CD14-positive monocyte (primary cell): ENCODE measurements around the gene CTNNA3. TPM values are rescaled to one million over a fixed set of nuclear protein-coding genes. Genes with fewer than 3 reads are reported as not detected.

Source experiments
- DNase-seq, 3 donors: peaks; one replicate each; pipeline ENCODE4 v3.0.0-alpha.2; 2011 to 2022
- H2AFZ ChIP-seq: 2 replicates; pipeline ENCODE4 v1.6.0; 2012; ENCODE audit warnings: mild to moderate bottlenecking, low read depth, low read length, inconsistent platforms; ENCODE audit not compliant: insufficient read depth, poor library complexity, severe bottlenecking
- H3K27ac ChIP-seq, 2 donors: 1 replicate in 1 of 2; 2 replicates in 1 of 2; pipeline ENCODE4 v1.5.1; 2012 to 2013; ENCODE audit warnings: low read length in 2 of 2, control low read depth in 1 of 2, inconsistent platforms in 1 of 2, low read depth in 1 of 2, mild to moderate bottlenecking in 1 of 2
- H3K27me3 ChIP-seq, 2 donors: one replicate each; pipeline versions ENCODE4 v1.6.0 to v1.6.1; 2011 to 2013; ENCODE audit warnings: low read length in 2 of 2; ENCODE audit not compliant: control insufficient read depth in 2 of 2, insufficient read depth in 2 of 2
- H3K36me3 ChIP-seq, 2 donors: replicated peaks in 1 of 2; 1 replicate in 1 of 2; 2 replicates in 1 of 2; pipeline versions ENCODE4 v1.5.1 to v1.6.1; 2012 to 2013; ENCODE audit warnings: low read length in 2 of 2, control low read depth in 1 of 2, inconsistent platforms in 1 of 2, mild to moderate bottlenecking in 1 of 2; ENCODE audit not compliant: insufficient read depth in 2 of 2, control insufficient read depth in 1 of 2
- H3K4me1 ChIP-seq, 2 donors: 1 replicate in 1 of 2; 2 replicates in 1 of 2; pipeline versions ENCODE4 v1.5.1 to v1.6.1; 2012 to 2013; ENCODE audit warnings: low read length in 2 of 2, control low read depth in 1 of 2, inconsistent platforms in 1 of 2, mild to moderate bottlenecking in 1 of 2, moderate library complexity in 1 of 2; ENCODE audit not compliant: insufficient read depth in 2 of 2, control insufficient read depth in 1 of 2
- H3K4me2 ChIP-seq: replicated peaks from 2 replicates; pipeline ENCODE3; 2012; ENCODE audit warnings: low read length, moderate library complexity, mild to moderate bottlenecking; ENCODE audit not compliant: poor library complexity, severe bottlenecking; ENCODE audit errors: extremely low read depth
- H3K4me3 ChIP-seq, 3 experiments: fragments of 200-600 bp in 1 of 3; sonication (generic) in 1 of 3; replicated peaks in 1 of 3; 1 replicate in 2 of 3; 2 replicates in 1 of 3; pipeline ENCODE4 v1.5.1; 2011 to 2013; ENCODE audit warnings: low read length in 3 of 3, mild to moderate bottlenecking in 3 of 3, control low read depth in 2 of 3, low read depth in 2 of 3, inconsistent platforms in 1 of 3, moderate library complexity in 1 of 3
- H3K79me2 ChIP-seq: 2 replicates; pipeline ENCODE4 v1.6.0; 2012; ENCODE audit warnings: mild to moderate bottlenecking, control low read depth, inconsistent platforms, low read length, moderate library complexity; ENCODE audit not compliant: insufficient read depth
- H3K9ac ChIP-seq: 2 replicates; pipeline ENCODE4 v1.6.0; 2017; ENCODE audit warnings: low read length, mild to moderate bottlenecking; ENCODE audit not compliant: insufficient read depth, poor library complexity, severe bottlenecking
- H3K9me3 ChIP-seq, 2 donors: replicated peaks in 1 of 2; 1 replicate in 1 of 2; 2 replicates in 1 of 2; pipeline versions ENCODE4 v1.5.1 to v1.6.1; 2012 to 2013; ENCODE audit warnings: low read length in 2 of 2, control low read depth in 1 of 2; ENCODE audit not compliant: control insufficient read depth in 1 of 2, insufficient read depth in 1 of 2
- H4K20me1 ChIP-seq: 2 replicates; pipeline ENCODE4 v1.6.0; 2012; ENCODE audit warnings: mild to moderate bottlenecking, low read length, control low read depth, moderate library complexity; ENCODE audit not compliant: insufficient read depth
- H3K27ac Mint-ChIP-seq, 7 donors: one replicate each; pipeline ENCODE4 v1.8.0; 2020; ENCODE audit warnings: mild to moderate bottlenecking in 7 of 7, mixed read lengths in 7 of 7, moderate library complexity in 6 of 7, inconsistent platforms in 2 of 7
- H3K27me3 Mint-ChIP-seq, 3 donors: one replicate each; pipeline ENCODE4 v1.8.0; 2021 to 2022; ENCODE audit warnings: low read depth in 3 of 3, mild to moderate bottlenecking in 3 of 3, mixed read lengths in 3 of 3, moderate library complexity in 3 of 3, inconsistent platforms in 1 of 3
- H3K36me3 Mint-ChIP-seq, 2 donors: one replicate each; pipeline ENCODE4 v1.8.0; 2020; ENCODE audit warnings: mixed read lengths in 2 of 2, inconsistent platforms in 1 of 2, mild to moderate bottlenecking in 1 of 2
- H3K4me1 Mint-ChIP-seq: one replicate; pipeline ENCODE4 v1.8.0; 2020; ENCODE audit warnings: mild to moderate bottlenecking, mixed read lengths
- H3K4me3 Mint-ChIP-seq, 2 donors: one replicate each; pipeline ENCODE4 v1.8.0; 2020; ENCODE audit warnings: mild to moderate bottlenecking in 2 of 2, mixed read lengths in 2 of 2, moderate library complexity in 1 of 2
- H3K9me3 Mint-ChIP-seq, 7 donors: one replicate each; pipeline ENCODE4 v1.8.0; 2020 to 2022; ENCODE audit warnings: mixed read lengths in 7 of 7, mild to moderate bottlenecking in 6 of 7, moderate library complexity in 6 of 7, inconsistent platforms in 2 of 7
- CTCF ChIP-seq: fragments of 200-600 bp; IDR thresholded peaks from one replicate; pipeline ENCODE4 v1.8.0; 2022; ENCODE audit warnings: antibody characterized with exemption, mild to moderate bottlenecking
- WGBS: methylation state at CpG from one replicate; pipeline ENCODE4 v1.1.5; 2013; ENCODE audit warnings: missing lambda C conversion rate; ENCODE audit not compliant: insufficient coverage; 5-methylcytosine and 5-hydroxymethylcytosine counted together
- intact Hi-C, 2 donors: fragments of 100-400 bp; cut with micrococcal nuclease; formaldehyde crosslinking; loops; one replicate each; pipeline versions ENCODE4 v1.15.0 to v1.15.1; 2023
- polyA plus RNA-seq, 3 donors: library from polyadenylated mRNA; depleted of rRNA in 1 of 3; unstranded in 2 of 3; stranded (reverse) in 1 of 3; fragments of 300-500 nt in 2 of 3; fragments of >200 nt in 1 of 3; fragmentation: Illumina TruSeq in 2 of 3; gene quantifications; 1 replicate in 2 of 3; 2 replicates in 1 of 3; pipeline ENCODE4 v1.2.3, GENCODE V29; 2012 to 2021

CTNNA3 gene
- polyA plus RNA-seq, 3 donors, result not detected

DNA sequence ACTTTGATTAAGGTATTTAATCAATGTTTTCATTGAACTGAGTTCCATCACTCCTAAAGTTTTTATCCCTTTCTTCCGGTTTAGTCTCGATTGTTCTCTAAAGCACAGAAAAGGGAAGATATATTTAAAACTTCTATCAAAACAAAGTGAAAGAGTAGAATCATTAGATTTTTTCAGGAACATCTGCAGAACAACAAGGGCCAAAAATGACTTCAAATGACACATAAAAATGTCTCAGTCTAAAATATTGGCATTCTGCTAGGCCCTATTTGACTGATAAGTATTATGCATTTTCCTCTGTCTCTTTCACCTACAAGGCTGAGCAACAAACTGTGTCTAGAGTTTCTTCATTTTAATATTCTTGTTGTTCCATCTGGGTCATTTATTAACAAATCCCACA lies 1669.7 kb downstream of the CTNNA3 start:
- H3K36me3 ChIP-seq, result no peaks in the 10 kb centered on the region
- WGBS, result no CpG with 5 or more reads among the region's 2 CpGs
- H3K4me3 Mint-ChIP-seq, result no peak overlapping the region
- no peak overlapping the region for H3K4me3 ChIP-seq
- no peak overlapping the region for H2AFZ ChIP-seq
- H3K4me1 Mint-ChIP-seq, result no peaks in the 10 kb centered on the region
- no peaks in the 10 kb centered on the region for H3K9me3 ChIP-seq
- no peaks in the 10 kb centered on the region for H4K20me1 ChIP-seq
- no peak overlapping the region for H3K4me2 ChIP-seq
- H3K27ac Mint-ChIP-seq, result no peak overlapping the region
- no peaks in the 10 kb centered on the region for H3K4me1 ChIP-seq
- H3K27me3 ChIP-seq, result no peaks in the 10 kb centered on the region
- H3K27ac ChIP-seq, result no peak overlapping the region
- TF ChIP-seq CTCF, result no peak
- DNase-seq, result no peak
- H3K27me3 Mint-ChIP-seq, result no peaks in the 10 kb centered on the region
- no peaks in the 10 kb centered on the region for H3K79me2 ChIP-seq
- H3K9ac ChIP-seq, result no peak overlapping the region
- no peaks in the 10 kb centered on the region for H3K36me3 Mint-ChIP-seq
- intact Hi-C loops, result no loop called here
- peaks cover 0 to 4% (median 1%) of the 10 kb centered on the region in 7 donors for H3K9me3 Mint-ChIP-seq

DNA sequence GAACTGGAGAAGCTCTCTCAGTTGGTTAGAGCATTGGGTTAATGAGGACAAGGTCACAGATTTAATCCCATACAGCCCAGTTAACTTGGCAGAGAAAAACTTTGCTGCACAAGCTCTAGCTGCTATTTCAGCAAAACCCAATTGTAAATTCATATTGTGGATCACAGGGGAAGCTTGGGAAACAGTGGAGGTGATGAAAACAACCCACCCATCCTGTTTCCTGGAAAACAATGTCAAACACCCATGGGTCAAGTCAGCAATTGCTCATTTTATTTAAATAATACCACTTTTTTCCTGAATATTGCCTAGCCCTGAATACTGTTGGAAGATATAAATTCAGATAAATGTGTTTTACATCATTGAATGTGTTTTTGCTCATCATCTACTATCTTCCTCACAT lies 1670.8 kb downstream of the CTNNA3 start:
- TF ChIP-seq CTCF, result no peak
- H3K27ac Mint-ChIP-seq, result no peak overlapping the region
- H3K79me2 ChIP-seq, result no peaks in the 10 kb centered on the region
- no peak overlapping the region for H3K4me3 ChIP-seq
- intact Hi-C loops, result no loop called here
- H3K27ac ChIP-seq, result no peak overlapping the region
- no peaks in the 10 kb centered on the region for H4K20me1 ChIP-seq
- peaks cover 0 to 2% (median 0%) of the 10 kb centered on the region in 7 donors for H3K9me3 Mint-ChIP-seq
- H2AFZ ChIP-seq, result no peak overlapping the region
- H3K4me3 Mint-ChIP-seq, result no peak overlapping the region
- no peaks in the 10 kb centered on the region for H3K36me3 ChIP-seq
- no peak for DNase-seq
- no peaks in the 10 kb centered on the region for H3K27me3 Mint-ChIP-seq
- H3K9me3 ChIP-seq, result no peaks in the 10 kb centered on the region
- no peaks in the 10 kb centered on the region for H3K4me1 ChIP-seq
- no peaks in the 10 kb centered on the region for H3K4me1 Mint-ChIP-seq
- no peaks in the 10 kb centered on the region for H3K27me3 ChIP-seq
- H3K4me2 ChIP-seq, result no peak overlapping the region
- H3K9ac ChIP-seq, result no peak overlapping the region
- no peaks in the 10 kb centered on the region for H3K36me3 Mint-ChIP-seq
